ENCODE data around the gene ICAM3. TPM values are rescaled to one million over a fixed set of nuclear protein-coding genes. Genes with fewer than 3 reads are reported as not detected.
"Not testable (repeated sequence)": the region's sequence is repeated elsewhere in the genome, so short reads cannot be mapped to it uniquely, and the experiment has no call there.

ICAM3 gene, protein sequence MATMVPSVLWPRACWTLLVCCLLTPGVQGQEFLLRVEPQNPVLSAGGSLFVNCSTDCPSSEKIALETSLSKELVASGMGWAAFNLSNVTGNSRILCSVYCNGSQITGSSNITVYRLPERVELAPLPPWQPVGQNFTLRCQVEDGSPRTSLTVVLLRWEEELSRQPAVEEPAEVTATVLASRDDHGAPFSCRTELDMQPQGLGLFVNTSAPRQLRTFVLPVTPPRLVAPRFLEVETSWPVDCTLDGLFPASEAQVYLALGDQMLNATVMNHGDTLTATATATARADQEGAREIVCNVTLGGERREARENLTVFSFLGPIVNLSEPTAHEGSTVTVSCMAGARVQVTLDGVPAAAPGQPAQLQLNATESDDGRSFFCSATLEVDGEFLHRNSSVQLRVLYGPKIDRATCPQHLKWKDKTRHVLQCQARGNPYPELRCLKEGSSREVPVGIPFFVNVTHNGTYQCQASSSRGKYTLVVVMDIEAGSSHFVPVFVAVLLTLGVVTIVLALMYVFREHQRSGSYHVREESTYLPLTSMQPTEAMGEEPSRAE
- 2.8 and 7.6 TPM in 2 replicates for total RNA-seq

DNA sequence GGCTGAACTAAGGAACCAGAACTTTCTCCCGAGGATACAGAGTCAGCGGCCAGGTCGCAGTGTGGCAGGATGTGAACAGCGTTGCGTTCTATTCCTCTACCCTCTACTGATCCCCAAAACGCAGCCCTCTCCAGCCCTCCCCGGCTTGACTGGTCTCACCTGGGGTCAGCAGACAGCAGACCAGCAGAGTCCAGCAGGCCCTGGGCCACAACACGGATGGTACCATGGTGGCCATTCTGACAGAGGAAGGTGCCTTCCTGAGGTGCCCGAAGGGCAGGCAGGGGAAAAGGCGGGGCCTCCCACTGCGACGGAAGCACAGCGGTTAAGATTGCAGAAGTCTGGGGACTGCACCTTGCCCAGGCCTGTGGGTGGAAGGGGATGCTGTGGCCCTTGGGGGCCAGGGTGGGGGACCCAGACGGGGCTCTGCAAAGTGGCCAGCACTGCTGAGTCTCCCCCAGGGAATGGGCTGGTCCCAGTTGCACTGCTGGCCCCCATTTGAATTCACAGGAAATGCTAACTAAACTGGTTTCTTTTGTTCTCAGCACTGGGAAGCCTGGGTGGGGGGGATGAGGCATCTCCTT is at the start of gene ICAM3:
ICAM3 (minus strand) TSS at position 245 of the 581 bp plus-strand sequence; CDS start at position 235, 10 bp downstream.
- no peak for DNase-seq (ENCODE audit: low read depth)

DNA sequence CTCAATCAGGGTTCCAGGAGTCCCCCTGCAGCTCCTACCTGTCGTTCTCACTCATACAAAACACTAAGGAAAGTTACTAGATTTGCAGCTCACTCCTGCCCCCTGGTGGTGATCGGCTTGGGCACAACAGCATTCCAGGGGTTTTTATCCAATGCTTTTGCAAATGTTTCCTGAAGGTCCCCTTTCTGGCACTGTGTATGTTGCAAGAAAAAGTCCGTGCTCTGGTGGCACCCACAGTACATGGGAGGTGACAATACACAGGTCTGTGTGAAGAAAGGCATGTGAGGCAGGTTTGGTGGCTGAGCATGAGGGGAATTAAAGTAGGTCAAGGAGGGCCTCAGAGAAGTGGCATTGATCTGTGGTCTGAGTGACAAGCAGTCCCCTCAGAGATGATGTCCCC is 49.5 kb upstream of the ICAM3 start:
- DNase-seq (ENCODE audit: low read depth), result peak; percentile 71

DNA sequence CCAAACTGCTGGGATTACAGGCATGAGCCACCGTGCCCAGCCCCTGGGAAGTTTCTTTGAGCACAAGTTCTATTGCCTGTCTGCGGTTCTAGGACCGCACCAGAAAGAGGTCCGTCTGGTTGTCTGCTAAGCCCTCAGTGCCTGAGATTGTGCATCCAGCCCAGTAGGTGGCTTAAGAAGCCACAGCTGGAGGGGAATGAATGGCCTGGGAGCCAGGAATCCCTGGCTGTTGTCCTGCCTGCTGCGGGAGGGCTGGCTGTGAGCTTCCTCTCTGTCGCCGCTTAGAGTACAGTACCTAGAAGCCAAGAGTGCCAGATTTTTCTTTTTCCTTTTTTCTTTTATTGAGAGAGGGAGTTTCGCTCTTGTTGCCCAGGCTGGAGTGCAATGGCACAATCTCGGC is 45.2 kb upstream of the ICAM3 start:
- no peak for DNase-seq (ENCODE audit: low read depth)

DNA sequence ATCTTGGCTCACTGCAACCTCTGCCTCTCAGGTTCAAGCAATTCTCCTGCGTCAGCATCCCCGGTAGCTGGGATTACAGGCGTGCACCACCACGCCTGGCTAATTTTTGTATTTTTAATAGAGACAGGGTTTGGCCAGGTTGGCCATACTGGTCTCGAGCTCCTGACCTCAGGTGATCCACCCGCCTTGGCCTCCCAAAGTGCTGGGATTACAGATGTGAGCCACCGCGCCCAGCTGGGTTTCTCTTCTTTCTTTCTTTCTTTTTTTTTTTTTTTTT is 43.7 kb upstream of the ICAM3 start:
- DNase-seq (ENCODE audit: low read depth), result not testable (repeated sequence)

DNA sequence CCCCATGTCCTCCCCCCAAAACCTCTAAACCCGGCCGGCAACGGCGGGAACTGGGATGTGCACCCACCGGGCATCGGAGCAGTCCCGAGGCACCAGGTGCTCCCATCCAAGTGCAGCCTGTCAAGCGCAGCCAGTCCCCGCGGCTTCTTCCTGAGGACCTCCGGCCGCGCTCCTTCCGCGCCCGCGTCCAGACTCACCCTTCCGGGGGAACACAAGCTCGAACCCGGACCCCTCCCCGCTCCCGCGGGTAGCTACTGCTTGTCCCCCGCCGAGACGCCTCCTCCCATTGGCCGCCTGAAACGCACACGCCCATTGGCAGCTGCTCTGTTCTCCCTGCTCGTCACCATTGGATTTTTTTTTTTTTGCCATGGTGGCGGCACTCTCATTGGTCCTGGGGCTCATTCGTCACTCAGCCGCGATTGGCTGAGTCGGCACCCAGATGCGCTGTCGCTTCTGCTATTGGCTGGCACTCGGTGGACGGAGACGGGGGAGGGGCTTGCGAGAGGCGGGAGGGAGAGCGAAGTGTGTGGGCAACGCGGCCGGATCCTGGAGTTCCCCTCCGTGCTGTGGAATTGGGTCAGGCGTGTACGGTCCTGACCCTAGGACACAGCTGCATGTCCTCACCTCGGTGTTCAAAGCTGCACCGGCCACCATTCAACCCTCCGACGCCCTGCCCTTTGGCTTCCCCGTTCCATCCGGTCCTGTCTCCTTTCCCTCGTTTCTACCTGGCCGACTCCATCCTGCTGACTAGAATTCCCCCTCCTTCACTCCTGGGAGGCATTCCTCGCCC is 41.1 kb upstream of the ICAM3 start, which contains the start of gene TYK2:
TYK2 (minus strand) TSS at position 260 of the 790 bp plus-strand sequence. CDS start 2,166 bp downstream, outside the sequence.
- DNase-seq (ENCODE audit: low read depth), result peak; percentile 97

DNA sequence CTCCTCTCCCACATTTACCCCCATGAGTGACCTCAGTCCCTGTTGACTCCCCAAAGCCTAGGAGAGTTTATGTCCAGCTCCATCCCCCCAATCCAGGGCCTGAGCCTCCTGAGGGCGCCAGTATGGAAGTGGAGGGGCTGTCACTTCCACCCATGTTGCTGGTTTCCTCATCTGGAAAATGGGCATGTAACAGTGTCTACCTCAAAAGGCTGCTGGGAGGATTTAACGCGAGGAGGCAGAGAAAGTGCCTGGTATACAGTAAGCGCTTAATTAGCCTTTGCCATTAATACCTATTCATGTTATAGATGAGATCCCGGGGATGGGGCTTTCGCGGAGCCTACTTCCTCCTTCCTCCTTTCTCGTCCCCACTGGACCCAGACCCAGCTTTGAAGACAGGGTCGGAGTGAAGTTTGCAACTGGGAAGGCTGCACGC is 40.5 kb upstream of the ICAM3 start:
- no peak for DNase-seq (ENCODE audit: low read depth)

DNA sequence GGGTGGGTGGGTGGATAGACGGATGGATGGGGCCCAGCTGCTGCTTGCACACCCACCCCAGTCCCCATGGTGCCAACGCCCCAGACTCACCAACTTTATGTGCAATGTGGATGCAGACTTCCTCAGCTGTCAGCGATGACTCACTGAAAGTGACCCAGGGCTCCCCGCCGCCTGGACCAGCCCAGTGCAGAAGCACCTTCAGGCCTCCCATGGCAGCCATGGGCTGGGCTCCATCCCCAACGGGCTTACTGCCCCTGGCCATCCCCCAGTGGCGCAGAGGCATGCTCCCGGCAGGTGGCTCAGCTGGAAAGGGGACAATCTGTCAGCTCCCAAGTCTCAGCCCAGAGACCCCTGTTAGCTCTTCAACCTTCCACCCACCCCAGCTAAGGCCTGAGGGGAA is 38.7 kb upstream of the ICAM3 start:
- no peak for DNase-seq (ENCODE audit: low read depth)

DNA sequence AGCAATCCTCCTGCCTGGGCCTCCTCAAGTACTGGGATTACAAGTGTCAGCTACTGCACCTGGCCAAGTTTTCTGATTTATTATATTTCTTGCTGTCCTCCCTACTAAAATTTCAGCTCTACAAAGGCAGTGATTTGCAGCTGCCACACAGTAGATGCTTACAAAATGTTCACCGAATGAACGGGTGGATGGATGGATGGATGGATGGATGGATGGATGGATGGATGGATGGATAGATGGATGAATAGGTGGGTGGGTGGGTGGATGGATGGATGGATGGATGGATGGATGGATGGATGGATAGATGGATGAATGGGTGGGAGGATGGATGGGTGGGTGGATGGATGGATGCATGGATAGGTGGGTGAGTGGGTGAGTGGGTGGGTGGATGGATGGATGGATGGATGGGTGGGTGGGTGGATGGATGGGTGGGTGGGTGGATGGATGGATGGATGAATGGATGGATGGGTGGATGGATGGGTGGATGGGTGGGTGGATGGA is 37.8 kb upstream of the ICAM3 start:
- DNase-seq (ENCODE audit: low read depth), result not testable (repeated sequence)

DNA sequence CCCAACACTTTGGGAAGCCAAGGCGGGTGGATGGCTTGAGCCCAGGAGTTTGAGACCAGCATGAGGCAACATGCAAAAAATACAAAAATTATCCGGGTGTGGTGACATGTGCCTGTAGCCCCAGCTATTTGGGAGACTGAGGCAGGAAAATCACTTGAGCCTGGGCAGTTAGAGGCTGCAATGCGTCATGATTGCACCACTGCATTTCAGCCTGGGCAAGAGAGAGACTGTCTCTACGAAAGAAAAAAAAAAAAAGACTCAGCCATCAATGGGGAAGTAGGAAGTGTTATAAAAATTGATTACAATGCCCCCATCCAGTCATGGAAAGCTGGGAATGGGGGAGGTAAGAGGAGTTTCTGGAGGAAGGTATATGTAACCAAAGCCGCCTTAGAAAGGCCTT is 35.5 kb upstream of the ICAM3 start:
- DNase-seq (ENCODE audit: low read depth), result no peak

DNA sequence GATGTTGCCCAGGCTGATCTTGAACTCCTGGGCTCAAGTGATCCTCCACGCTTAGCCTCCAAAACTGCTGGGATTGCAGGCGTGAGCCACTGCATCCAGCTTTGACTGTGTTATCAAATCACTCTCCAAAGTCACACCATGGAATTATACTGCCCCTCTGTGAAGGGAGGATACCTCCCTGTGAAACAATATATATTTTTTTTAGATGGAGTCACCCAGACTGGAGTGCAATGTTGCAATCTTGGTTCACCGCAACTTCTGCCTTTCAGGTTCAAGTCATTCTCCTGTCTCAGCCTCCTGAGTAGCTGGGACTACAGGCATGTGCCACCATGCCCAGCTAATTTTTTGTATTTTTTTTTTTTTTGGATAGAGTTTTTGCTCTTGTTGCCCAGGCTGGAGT is 33.3 kb upstream of the ICAM3 start:
- no peak for DNase-seq (ENCODE audit: low read depth)

DNA sequence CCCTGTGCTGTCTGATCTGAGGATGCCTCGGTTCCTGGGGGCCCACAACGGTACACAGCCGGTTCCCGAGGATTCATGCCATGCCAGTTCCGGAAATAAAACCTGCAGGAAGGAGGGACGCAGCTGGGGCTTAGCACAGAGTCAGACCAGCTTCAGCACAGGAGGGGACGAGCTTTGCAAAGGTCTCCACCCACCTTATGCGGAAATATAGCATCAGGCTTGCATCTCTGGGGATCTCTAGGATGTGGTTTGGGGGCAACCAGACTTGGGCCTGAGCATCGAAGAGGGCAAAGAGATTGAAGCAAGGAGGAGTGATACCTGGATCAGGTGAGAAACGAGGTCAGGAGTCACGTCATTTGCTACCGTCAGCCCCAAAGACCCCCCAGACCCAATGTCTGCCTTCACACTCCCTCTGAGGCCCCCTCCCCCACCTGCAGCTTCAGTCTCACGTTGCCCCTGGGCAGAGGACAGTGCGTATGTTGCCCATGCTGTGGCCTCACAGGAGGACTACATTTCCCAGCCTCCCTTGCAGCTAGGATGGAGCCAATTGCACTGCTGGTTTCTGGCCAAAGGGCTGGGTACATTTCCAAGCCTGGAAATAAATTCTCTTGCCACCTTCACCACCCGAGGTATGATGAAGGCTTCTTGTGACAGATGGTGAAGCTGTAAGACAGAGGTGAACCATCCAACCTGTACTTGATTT is 28.8 kb upstream of the ICAM3 start:
- DNase-seq (ENCODE audit: low read depth), result no peak

DNA sequence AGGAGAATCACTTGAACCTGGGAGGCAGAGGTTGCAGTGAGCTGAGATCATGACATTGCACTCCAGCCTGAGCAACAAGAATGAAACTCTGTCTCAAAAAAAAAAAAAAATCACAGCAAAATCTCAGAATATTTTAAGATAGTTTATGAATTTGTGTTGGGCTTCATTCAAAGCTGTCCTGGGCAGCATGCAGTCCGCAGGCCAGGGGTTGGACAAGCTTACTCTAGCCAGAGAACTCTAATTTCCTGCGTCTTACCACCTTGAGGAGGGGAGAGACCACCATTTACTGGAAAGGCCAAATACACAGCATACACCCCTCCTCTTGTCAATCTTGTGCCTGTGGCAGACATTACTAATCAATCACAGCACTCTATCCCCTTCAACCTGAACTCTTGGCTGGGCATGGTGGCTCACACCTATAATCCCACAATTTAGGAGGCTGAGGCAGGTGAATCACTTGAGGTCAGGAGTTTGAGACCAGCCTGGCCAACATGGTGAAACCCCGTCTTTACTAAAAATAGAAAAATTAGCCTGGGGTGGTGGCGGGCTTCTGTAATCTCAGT is 27.6 kb upstream of the ICAM3 start:
- DNase-seq (ENCODE audit: low read depth), result not testable (repeated sequence)

DNA sequence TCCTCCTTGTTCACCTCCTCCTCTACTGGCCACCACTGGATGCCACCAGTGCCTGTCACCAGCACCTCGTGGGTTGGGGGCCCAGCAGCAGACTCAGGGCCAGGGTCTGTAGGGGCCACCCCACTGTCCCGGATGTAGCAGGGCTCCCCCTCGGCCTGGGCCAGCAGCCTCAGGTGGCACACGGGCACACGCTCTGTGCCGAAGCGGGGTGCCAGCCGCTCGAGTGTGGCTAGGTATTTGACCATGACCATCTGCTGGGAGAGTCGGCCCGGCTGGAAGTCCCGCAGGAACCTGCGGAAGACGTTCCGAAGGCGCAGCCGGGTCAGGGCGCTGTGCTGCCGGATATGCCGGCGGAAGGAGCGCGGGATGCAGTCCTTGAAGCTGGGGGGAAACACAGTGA is 26.1 kb upstream of the ICAM3 start:
- DNase-seq (ENCODE audit: low read depth), result no peak

DNA sequence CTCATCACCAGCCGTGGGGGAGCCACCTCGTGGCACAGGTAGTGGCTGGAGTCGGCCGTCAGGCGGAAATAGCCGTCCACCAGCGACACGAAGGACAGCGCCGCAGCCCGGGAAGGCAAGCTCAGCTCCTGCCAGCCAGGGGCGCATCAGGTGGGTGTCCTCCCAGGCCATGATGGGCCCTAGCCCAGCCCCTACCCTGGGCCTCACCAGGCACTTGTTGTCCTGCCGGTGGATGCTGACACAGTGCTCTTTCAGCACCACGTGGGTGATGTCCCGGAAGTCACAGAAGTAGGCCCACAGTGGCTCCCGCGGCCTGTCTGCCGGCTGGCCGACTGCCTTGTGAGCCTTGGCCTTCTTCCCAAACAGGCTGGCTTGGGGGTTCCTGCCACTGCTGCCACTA is 25.2 kb upstream of the ICAM3 start:
- DNase-seq (ENCODE audit: low read depth), result no peak

DNA sequence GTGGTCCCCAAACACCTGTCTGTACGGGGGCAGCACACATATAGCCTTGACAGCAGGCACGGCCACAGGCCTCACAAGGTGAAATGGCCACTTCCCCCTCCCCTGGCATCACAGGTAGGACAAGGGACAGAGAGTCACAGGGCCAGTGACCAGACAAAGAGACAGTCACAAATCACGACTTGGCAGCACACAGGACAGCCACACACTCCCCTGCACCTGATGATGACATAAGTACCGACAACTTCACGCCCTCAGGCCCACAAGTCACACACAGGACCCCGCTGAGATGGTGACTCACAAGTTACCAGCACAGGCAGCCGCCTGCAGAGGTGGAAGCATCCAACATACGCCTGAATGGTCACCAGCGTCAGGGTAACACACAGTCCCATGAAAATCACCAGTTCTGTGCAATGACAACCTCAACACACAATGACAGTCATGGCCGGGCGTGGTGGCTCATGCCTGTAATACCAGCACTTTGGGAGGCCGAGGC is 24.4 kb upstream of the ICAM3 start:
- peak; percentile 64 for DNase-seq (ENCODE audit: low read depth)

DNA sequence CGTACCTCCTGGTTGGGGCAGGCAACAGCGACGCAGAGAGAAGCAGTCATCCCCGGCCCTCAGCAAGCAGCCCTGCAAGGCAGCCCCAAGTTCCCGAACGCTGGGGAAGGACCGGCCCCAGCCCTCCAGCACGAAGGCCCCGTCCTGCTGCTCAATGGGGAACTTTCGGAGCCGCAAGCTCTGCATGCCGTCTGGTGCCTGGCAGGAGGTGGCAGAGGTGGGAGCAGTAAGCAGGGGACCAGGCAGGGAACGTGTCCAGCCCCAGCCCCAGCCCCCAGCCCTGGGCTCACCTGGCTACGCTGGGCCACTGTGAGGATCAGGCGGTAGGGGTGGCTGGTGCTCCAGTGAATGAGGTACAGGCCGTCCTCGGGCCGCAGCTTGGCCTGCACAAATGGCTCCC is 22.8 kb upstream of the ICAM3 start:
- DNase-seq (ENCODE audit: low read depth), result no peak

DNA sequence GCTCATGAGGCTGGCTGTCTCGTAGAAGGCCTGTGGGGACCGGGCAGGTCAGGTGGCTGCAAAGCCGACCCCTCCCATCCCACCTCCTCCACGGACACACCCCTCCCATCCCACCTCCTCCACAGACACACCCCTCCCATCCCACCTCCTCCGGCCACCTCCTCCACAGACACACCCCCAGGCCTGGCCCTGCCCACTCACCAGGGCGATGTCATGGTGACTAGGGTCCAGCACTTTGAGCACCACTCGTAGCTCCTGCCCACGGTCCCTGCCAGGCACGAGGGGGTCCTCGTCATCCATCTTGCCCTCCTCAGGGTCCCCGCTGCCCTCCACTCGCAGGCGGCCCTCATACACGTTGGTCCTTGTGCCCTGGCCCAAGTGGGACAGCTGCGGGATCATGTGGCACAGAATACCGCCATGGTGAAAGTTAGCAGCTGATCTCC is 22.2 kb upstream of the ICAM3 start:
- DNase-seq (ENCODE audit: low read depth), result no peak

DNA sequence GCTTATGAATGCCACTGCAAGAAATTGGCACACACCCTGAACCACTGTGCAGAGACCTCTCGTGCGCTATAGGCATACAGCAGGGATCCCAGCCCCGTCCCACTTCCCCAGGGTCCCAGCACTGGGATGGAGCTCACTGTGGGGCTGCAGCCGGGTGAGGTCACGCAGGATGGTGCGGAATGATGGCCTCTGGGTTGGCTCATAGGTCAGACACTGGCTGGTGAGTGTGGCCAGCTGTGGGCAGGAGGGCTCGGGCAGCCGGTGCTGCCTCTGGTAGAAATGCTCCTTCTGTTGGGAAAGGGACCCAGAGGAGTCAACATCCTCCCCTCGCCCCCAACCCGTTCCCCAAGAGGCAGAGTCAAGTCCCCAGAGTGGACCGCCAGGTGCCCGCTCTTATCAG is 17.0 kb upstream of the ICAM3 start:
- no peak for DNase-seq (ENCODE audit: low read depth)

DNA sequence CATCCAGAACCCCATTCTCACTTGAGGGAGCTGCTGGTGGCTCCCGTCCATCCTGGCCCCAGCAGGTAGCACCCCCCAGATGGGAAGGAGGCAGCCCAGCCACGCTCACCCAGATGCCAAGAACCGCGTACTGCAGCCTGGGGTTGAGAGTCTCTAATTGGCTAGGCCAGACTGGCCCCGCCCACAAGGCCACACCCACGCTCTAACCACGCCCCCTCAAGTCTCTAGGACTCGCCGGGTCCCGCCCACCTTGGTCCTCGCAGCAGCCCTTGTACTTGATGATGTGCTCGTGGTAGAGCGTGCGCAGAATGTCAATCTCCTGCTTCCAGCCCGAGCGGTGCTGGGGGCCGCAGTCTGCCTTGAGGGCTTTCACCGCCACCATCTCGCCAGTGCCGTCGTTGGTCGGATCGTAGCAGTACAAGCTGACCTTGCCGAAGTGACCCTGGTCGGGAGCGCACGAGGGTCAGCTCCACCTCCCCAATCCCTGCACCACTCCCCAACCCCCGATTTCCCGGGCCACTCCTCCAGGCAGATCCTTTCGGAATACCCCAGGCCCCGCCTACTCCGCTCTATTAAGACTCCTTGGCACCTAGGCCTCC is 14.5 kb upstream of the ICAM3 start:
- DNase-seq (ENCODE audit: low read depth), result no peak
